Fibroblast of lung (primary cell): ENCODE data around the gene ESX1. TPM values are rescaled to one million over a fixed set of nuclear protein-coding genes. Genes with fewer than 3 reads are reported as not detected.

Source experiments
- DNase-seq, 2 donors: peaks; one replicate each; pipeline versions ENCODE4 v3.0.0 to v3.0.0-alpha.2; 2010; ENCODE audit warnings: low read depth in 2 of 2
- H2AFZ ChIP-seq: 2 replicates; pipeline ENCODE4 v1.5.1; 2012; ENCODE audit warnings: low read length, control low read depth, inconsistent platforms
- H3K27ac ChIP-seq: 2 replicates; pipeline ENCODE4 v1.5.1; 2011; ENCODE audit warnings: low read length, control low read depth; ENCODE audit not compliant: insufficient read depth
- H3K27me3 ChIP-seq: 2 replicates; pipeline ENCODE4 v1.5.1; 2011; ENCODE audit warnings: mild to moderate bottlenecking, low read length; ENCODE audit not compliant: control insufficient read depth, insufficient read depth
- H3K36me3 ChIP-seq: 2 replicates; pipeline ENCODE4 v1.5.1; 2011; ENCODE audit warnings: low read length; ENCODE audit not compliant: control insufficient read depth, insufficient read depth
- H3K4me1 ChIP-seq: 2 replicates; pipeline ENCODE4 v1.5.1; 2011; ENCODE audit warnings: low read length; ENCODE audit not compliant: control insufficient read depth, insufficient read depth; ENCODE audit errors: extremely low read depth
- H3K4me2 ChIP-seq: 2 replicates; pipeline ENCODE4 v1.5.1; 2011; ENCODE audit warnings: low read length, control low read depth; ENCODE audit not compliant: insufficient read depth; ENCODE audit errors: extremely low read depth
- H3K4me3 ChIP-seq, 4 experiments: fragments of 200-600 bp in 1 of 4; sonication (generic) in 1 of 4; replicated peaks in 1 of 4; 2 replicates each; pipeline ENCODE4 v1.5.1; 2011 to 2016; ENCODE audit warnings: low read length in 4 of 4, low read depth in 3 of 4, mild to moderate bottlenecking in 3 of 4, control low read depth in 2 of 4, inconsistent platforms in 1 of 4, mixed read lengths in 1 of 4; ENCODE audit not compliant: insufficient read depth in 1 of 4; ENCODE audit errors: control extremely low read depth in 1 of 4
- H3K79me2 ChIP-seq: 2 replicates; pipeline ENCODE4 v1.5.1; 2012; ENCODE audit warnings: mild to moderate bottlenecking, low read length, inconsistent platforms; ENCODE audit not compliant: control insufficient read depth, insufficient read depth
- H3K9ac ChIP-seq: 2 replicates; pipeline ENCODE4 v1.5.1; 2011; ENCODE audit warnings: mild to moderate bottlenecking, low read length, control low read depth; ENCODE audit not compliant: insufficient read depth
- H3K9me3 ChIP-seq: 2 replicates; pipeline ENCODE4 v1.5.1; 2012; ENCODE audit warnings: low read depth, low read length; ENCODE audit not compliant: control insufficient read depth, insufficient read depth
- H4K20me1 ChIP-seq: 2 replicates; pipeline ENCODE4 v1.5.1; 2011; ENCODE audit warnings: low read length; ENCODE audit not compliant: control insufficient read depth, insufficient read depth; ENCODE audit errors: extremely low read depth
- CTCF ChIP-seq, 2 donors: IDR thresholded peaks in 1 of 2; conservative IDR thresholded peaks in 1 of 2; 1 replicate in 1 of 2; 2 replicates in 1 of 2; pipeline ENCODE4 v1.5.1; 2011 to 2012; ENCODE audit warnings: low read length in 2 of 2, control low read depth in 1 of 2, inconsistent platforms in 1 of 2, low read depth in 1 of 2, mild to moderate bottlenecking in 1 of 2
- EZH2 ChIP-seq: IDR thresholded peaks from 2 replicates; pipeline ENCODE4 v1.5.1; 2012; ENCODE audit warnings: low read length, control low read depth, mild to moderate bottlenecking; ENCODE audit errors: missing control alignments
- polyA plus RNA-seq, 2 donors: library from polyadenylated mRNA; depleted of rRNA in 1 of 2; stranded (reverse) in 1 of 2; unstranded in 1 of 2; fragments of >200 nt; gene quantifications; 2 replicates each; pipeline ENCODE4 v1.2.1, GENCODE V29; 2011 to 2012; ENCODE audit warnings: missing spikeins in 1 of 2
- total RNA-seq: library from RNA; depleted of rRNA; stranded (reverse); fragments of >200 nt; gene quantifications from 2 replicates; pipeline ENCODE4 v1.2.1, GENCODE V29; 2014

The ESX1 gene
- total and polyA plus RNA-seq, 2 donors (not counting 1 experiment from before 2014, with no cell fraction given), result not detected

GRCh38 chrX:104270916-104271512 is 16.3 kb upstream of the ESX1 start:
- Histone ChIP-seq H3K4me3 (peak overlapping the region; percentile 33 to 68 (median 42)), H3K27me3 (no peaks in the 10 kb centered on the region), H4K20me1 (no peaks in the 10 kb centered on the region), H3K4me1 (no peaks in the 10 kb centered on the region), H2AFZ (peak overlapping the region; percentile 44), H3K9ac (no peak overlapping the region), H3K4me2 (peak overlapping the region; percentile 63), H3K36me3 (no peaks in the 10 kb centered on the region), H3K9me3 (no peaks in the 10 kb centered on the region), H3K27ac (no peak overlapping the region), H3K79me2 (no peaks in the 10 kb centered on the region)
- DNase-seq, result peak in 1 of 2 donors; percentile 41
- no peak for TF ChIP-seq EZH2
- peak; percentile 51 to 70 for TF ChIP-seq CTCF (conservative IDR thresholded peaks at IDR 0.05 in 1 of 2, IDR thresholded peaks at IDR 0.05 in 1 of 2; ENCODE audit: low read depth in 1 of 2, low read length in 2 of 2)

DNA sequence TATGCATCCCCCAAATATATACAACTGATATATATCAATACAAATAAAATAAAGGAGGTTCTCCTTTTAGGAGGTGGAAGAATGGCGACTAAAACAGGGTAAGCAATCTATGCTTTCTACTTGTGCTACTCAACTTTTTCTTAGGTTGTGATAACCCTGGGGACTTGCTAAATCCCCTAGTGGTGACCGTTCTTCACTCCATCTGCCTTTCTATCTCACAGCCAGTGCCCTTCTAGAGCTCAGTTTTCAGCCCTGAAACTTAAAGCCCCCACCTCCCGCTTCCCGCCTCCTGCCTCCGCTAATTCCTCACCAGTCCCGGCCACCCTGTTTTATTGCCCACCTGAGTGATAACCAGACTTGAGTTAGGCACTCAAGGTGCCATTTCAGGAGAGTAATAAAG is 15.5 kb upstream of the ESX1 start:
- H2AFZ ChIP-seq, result no peak overlapping the region
- no peak for TF ChIP-seq CTCF (conservative IDR thresholded peaks at IDR 0.05 in 1 of 2, IDR thresholded peaks at IDR 0.05 in 1 of 2; ENCODE audit: low read depth in 1 of 2, low read length in 2 of 2)
- TF ChIP-seq EZH2, result no peak

GRCh38 chrX:104255465-104255864 is 732 bp upstream of the ESX1 start:
- no peak overlapping the region for H3K4me2 ChIP-seq
- H3K9ac ChIP-seq, result no peak overlapping the region
- H3K4me1 ChIP-seq, result no peaks in the 10 kb centered on the region
- H3K36me3 ChIP-seq, result no peaks in the 10 kb centered on the region
- DNase-seq, result no peak
- no peak overlapping the region for H3K4me3 ChIP-seq
- no peaks in the 10 kb centered on the region for H4K20me1 ChIP-seq
- peaks cover 19% of the 10 kb centered on the region for H3K27me3 ChIP-seq
- no peak overlapping the region for H3K27ac ChIP-seq
- H3K9me3 ChIP-seq, result no peaks in the 10 kb centered on the region
- no peak overlapping the region for H2AFZ ChIP-seq
- no peak for TF ChIP-seq CTCF (conservative IDR thresholded peaks at IDR 0.05 in 1 of 2, IDR thresholded peaks at IDR 0.05 in 1 of 2; ENCODE audit: low read depth in 1 of 2, low read length in 2 of 2)
- peak; percentile 23 for TF ChIP-seq EZH2
- H3K79me2 ChIP-seq, result no peaks in the 10 kb centered on the region

More for the DNA sequence above, 15.5 kb upstream of the ESX1 start:
- peak overlapping the region; percentile 63 for H3K4me2 ChIP-seq
- H3K36me3 ChIP-seq, result no peaks in the 10 kb centered on the region
- no peak overlapping the region for H3K9ac ChIP-seq
- H4K20me1 ChIP-seq, result no peaks in the 10 kb centered on the region
- no peaks in the 10 kb centered on the region for H3K79me2 ChIP-seq
- no peaks in the 10 kb centered on the region for H3K9me3 ChIP-seq
- peak overlapping the region in 2 of 4 experiments; percentile 50 to 68 for H3K4me3 ChIP-seq
- H3K27ac ChIP-seq, result no peak overlapping the region
- DNase-seq, result no peak
- no peaks in the 10 kb centered on the region for H3K27me3 ChIP-seq
- no peaks in the 10 kb centered on the region for H3K4me1 ChIP-seq
